Hematopoietic multipotent progenitor cell treated with erythropoietin and hydrocortisone succinate and interleukin-3 and kit ligand, for 17 days (in vitro differentiated cells): ENCODE data around the gene SCP2.
"Not testable (repeated sequence)": the region's sequence is repeated elsewhere in the genome, so short reads cannot be mapped to it uniquely, and the experiment has no call there.

Source experiments
- DNase-seq: peaks from one replicate; pipeline ENCODE4 v3.0.0-alpha.2; 2015; ENCODE audit warnings: low spot score

SCP2 gene

DNA sequence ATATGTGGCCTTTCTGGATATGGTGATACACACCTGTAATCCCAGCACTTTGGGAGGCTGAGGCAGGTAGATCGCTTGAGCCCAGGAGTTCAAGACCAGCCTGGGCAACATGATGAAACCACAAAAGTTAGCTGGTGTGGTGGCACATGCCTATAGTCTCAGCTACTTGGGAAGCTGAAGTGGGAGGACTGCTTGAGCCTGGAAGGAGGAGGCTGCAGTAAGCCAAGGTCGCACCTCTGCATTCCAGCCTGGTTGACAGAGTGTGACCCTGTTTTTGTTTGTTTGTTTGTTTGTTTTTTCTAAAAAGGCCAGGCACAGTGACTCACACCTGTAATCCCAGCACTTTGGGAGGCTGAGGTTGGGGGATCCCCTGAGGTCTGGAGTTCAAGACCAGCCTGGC lies 42.2 kb downstream of the SCP2 start:
- not testable (repeated sequence) for DNase-seq

DNA sequence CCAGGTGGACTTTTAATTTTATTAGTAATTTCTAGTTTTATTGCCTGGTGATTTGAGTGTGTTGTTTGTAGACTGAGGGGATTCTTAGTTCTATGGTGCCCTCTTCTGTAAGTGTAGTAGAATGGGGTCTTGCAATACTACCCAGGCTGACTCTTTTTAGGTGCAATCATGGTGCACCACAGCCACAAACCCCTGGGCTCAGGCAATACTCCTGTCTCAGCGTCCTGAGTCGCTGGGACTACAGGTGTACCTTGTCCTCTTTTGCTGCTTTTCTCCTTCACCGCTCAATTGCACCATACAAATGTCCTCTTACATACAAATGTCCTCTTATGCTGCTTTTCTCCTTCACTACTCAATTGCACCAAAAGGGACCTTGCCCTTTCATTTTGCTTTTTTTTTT lies 43.1 kb downstream of the SCP2 start:
- DNase-seq, result no peak

DNA sequence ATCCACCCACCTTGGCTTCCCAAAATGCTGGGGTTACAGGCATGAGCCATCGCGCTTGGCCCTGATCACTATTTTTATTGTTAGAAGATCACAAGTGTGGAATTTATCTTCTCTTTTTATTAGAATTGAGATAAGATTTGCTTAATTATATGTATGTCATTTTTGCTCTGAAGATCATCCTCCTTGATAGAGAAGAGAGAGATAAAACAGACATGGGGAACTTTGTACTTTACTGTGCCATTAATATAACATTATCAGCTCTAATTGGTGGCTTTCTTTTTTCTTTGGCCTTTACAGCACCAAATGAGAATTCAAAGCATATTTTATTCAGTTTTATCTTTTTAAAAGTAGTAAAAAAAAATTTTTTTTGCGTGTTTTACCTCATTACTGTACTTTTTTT lies 46.8 kb downstream of the SCP2 start:
- no peak for DNase-seq

DNA sequence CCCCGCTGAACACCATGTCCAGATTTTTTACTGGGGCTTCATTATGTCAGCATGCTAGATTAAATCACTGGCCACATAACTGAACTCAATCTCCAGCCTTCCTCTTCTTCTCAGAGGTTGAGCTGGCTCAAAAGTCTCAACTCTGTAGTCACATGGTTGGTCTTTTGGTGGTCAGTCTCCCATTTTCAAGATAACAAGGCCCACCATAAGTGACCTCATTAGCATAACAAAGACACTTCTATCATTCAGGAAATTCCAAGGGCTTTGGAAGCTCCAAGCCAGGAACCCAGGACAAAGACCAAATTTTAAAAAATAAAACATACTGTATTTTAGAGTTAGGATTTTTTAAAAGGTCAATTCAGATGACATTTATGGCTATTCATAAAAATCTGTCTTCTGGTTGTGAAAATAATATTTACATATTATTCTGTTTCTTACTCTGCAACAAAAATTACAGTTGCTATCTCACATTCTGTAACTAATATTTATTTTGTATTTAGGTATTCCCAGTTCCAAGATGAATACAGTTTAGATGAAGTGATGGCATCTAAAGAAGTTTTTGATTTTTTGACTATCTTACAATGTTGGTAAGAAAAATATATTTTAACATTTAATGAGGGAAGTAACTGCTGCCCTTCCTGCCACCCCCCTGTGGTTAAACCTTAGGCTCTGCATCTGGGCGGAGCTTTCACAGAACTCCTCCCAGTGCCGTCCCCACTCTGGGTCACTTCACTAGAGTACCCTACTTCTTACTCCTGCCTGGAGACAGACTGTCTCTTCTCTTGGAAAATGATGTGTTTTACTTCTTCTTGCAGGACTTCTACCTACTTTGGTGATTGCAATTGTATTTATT lies 49.3 kb downstream of the SCP2 start:
- DNase-seq, result no peak

DNA sequence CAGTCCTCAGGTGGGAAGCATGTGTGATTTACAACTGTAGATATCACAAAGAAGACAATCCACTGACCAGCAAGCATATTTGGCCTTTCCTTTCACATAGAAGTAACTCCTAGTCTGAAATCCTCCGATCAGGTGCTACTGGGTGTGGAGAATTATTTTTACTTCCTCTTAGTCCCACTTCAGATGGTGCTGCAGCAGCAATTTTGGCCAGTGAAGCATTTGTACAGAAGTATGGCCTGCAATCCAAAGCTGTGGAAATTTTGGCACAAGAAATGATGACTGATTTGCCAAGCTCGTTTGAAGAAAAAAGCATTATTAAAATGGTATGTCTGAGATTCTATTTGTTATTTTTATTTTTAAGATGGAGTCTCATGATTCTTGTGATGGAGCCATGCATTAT lies 51.0 kb downstream of the SCP2 start:
- DNase-seq, result no peak

DNA sequence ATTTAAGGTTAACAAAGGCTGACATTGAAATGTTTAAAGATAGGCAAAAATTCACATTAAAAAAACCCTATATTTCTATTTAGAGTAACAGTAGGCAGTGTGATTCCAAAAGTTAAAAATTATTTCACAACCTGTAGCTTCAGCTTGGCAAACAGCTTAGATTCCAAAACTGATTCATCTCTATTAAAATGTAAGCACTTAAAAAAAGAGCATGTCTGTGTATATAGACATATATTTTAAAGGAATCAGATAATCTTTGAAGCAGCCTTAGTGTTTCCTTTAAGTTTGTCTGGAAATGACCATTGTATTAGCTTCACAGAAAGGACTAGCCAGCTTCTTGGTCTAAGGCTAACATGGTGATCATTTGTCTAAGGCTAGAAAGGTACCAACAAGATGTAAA lies 65.7 kb downstream of the SCP2 start:
- DNase-seq, result not testable (repeated sequence)

DNA sequence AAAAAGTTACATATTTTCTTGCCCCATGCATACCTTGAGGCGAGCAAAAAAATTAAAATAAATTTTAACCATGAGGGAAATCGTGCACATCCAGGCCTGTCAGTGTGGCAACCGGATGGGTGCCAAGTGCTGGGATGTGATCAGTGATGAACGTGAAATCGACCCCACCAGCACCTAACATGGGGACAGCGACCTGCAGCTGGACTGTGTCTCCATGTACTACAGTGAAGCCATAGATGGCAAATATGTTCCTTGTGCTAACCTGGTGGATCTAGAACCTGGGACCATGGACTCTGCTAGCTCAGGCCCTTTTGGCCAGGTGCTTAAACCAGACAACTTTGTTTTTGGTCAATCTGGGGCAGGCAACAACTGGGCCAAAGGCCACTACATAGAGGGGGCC lies 67.6 kb downstream of the SCP2 start:
- DNase-seq, result no peak

DNA sequence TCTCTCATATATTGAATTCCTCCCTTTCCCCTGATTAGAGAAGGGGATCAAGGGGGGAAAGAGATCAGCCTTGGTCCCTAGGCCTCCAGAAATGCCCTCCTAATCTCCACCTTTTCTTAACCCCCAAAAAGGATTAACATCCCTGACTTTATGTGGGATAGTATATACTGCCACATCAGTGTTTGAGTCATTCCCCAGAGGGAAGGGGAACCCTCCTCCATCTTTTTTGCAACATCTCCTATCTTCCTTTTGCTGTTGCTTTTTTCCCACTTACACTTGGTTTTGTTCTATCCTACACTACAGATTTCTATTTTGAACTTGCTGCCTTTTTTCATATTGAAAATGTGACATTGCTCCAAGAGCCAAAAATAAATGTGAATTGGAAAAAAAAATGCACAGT lies 69.6 kb downstream of the SCP2 start:
- no peak for DNase-seq

DNA sequence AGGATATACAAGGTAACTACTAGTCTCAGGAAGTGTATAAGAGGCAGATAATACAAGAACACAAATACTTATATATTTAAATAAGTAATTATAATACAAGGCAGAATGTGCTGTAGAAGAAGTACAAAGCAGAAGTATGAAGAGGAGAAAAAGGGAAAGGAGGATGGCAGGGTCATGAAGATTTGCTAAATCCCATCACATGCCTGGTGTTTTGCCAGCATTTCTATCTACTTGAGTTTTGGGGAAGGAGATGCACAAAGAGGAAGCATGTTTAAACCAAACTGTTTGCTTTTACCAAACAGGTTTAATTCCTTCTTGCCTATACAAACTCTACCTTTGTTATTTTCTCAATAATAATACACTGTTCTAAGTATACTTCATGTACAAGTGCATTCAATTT lies 74.1 kb downstream of the SCP2 start:
- no peak for DNase-seq

DNA sequence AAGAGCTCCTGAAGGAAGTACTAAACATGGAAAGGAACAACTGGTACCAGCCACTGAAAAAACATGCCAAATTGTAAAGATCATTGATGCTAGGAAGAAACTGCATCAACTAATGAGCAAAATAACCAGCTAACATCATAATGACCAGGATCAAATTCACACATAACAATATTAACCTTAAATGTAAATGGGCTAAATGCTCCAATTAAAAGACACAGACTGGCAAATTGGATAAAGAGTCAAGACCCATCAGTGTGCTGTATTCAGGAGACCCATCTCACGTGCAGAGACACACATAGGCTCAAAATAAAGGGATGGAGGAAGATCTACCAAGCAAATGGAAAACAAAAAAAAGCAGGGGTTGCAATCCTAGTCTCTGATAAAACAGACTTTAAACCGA lies 79.5 kb downstream of the SCP2 start:
- not testable (repeated sequence) for DNase-seq

DNA sequence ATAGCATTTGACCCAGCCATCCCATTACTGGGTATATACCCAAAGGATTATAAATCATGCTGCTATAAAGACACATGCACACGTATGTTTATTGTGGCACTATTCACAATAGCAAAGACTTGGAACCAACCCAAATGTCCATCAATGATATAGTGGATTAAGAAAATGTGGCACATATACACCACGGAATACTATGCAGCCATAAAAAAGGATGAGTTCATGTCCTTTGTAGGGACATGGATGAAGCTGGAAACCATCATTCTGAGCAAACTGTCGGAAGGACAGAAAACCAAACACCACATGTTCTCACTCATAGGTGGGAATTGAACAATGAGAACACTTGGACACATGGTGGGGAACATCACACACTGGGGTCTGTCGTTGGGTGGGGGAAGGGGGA lies 83.2 kb downstream of the SCP2 start:
- not testable (repeated sequence) for DNase-seq

DNA sequence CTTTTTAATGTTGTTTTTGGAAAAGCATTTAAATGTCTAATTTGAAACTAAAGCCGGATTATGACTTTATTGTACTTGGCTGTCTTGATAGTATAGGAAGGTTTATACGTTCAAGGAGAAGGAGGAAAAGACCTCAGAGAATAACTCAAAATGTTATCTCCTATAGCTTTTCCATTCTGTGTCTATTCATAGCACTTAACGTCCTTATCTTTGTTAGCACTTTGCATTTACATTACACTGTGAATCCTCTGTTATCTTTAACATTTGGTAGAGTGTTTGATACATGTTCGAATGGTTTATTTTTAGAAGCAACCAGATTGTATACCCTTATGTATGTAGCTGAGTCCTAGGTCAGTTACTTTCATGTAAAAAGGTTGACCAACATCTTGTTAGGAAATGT lies 84.1 kb downstream of the SCP2 start:
- no peak for DNase-seq

DNA sequence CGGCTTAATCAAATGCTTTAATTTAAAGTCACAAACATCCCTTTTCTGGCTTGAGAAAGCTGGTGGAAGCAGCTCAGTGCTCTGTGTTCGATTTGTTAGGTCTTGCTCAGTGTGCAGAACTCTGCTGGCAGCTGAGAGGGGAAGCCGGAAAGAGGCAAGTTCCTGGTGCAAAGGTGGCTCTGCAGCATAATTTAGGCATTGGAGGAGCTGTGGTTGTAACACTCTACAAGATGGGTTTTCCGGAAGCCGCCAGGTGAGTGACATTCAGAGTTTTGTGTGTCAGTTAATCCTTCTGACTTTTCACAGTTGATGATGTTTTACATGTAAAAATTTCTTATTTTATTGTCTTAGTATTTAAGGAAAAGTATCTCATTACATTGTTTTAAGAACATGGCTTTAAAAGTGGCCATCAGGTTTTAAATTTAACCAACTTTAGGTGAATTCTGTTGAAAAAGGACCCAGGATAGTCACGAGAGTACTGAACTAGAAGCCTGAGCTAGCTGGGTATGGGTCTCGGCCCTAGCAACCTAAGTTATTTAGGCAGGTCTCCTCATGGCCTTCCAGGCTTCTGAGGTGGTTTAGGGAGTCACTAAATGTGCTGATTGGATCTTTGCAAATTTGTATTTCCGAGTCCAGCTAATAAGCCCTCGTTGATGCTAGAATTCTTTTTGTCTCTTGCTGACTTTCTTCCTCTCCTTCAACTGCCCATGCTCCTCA lies 87.9 kb downstream of the SCP2 start:
- peak; percentile 53 for DNase-seq

DNA sequence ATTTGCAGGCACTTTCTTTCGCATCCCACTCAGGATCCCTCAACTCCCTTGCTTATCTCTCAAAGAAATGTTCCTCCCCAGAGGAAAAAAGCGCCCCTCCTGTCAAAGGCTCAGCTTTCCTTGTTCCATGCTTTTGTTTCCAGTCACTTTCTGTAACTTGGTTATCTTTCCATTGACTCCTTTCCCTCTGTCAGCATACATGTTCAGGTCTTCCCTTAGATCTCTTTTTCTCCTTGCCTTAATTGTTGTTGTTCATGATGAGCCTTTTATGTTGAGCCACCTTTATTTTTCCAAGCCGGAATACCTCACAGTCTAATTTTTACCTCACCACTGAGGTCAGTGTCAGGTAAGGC lies 88.4 kb downstream of the SCP2 start:
- DNase-seq, result no peak

DNA sequence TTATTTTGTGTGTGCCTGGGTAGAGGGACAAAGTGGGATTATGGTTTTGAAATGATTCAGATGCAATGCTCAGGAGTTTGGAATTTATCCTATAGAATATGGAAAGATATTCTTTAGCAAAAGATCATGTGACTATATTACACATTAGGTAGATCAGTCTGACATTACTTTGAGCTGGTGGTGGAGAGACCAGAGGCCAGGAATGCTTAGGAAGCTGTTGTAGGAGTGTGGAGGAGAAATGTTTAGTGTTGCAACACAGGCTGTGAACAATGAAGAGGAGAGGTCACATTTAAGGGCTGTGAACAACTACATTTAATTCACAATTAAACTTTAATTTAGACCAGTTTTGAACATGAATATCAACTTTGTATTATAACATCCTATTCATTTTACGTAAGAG lies 89.6 kb downstream of the SCP2 start:
- DNase-seq, result no peak

DNA sequence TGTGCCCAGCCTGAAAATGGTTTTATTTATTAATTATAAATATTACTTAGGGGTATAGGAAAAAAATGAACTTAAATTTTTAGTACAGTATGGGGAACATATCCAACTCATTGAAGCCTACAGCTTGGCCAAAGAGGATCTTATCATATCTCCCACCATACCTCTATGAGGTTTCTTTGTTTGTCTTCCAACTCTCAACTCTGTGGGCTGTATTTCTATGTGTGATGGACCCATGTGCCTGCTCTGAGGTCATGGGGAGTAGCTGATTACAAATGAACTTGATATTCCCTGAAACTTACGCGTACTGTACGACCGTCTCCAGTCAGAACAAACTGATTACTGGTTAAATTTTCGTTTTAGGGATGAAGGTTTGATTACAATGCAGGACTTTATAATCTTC lies 93.5 kb downstream of the SCP2 start:
- no peak for DNase-seq

DNA sequence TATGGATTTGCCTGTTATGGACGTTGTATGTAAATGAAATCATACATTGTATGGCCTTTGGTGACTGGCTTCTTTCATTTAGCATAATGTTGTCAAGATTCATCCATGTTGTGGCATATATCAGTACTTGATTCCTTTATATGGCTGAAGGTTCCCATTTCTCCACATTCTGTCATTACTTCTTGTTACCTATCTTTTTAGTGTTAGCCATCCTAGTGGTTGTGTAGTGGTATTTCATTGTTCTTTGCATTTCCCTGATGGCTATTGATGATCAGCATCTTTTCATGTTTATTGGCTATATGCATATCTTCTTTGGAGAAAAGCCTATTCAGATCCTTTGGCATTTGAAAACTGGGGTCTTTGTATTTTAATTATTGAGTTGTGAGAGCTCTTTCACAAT lies 95.1 kb downstream of the SCP2 start:
- no peak for DNase-seq

DNA sequence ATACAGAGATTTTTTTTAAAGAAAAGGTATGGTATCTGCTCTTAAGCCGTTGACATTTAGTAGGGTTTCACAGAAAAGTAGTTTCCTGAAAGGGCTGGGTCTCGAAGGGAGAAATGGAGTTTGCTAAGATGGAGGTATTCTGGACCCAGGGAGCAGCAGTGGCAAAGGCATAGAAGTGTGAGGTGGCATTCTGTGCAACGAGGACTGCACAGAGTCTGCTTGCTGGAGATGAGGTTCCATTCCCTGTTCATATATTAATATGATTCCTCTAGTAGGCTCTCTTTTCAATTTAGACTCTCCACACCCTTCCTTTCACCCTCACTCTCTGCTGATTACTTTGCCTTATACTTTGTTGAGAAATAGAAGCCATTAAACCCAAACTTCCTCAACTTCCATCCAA lies 96.5 kb downstream of the SCP2 start:
- DNase-seq, result peak; percentile 18

DNA sequence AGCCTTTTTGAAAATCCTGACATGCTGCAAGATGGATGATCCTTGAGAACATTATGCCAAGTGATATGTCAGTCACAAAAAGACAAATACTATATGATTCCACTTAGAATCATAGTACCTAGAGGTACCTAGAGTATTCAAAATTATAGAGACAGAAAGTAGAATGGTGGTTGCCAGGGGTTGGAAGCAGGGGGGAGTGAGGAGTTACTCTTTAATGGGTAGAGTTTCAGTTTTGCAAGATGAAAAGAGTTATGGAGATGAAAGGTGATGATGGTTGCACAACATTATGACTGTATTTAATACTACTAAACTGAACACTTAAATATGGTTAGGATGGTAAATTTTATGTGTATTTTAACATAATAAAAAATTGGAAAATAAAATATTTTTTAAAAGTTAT lies 97.0 kb downstream of the SCP2 start:
- no peak for DNase-seq

DNA sequence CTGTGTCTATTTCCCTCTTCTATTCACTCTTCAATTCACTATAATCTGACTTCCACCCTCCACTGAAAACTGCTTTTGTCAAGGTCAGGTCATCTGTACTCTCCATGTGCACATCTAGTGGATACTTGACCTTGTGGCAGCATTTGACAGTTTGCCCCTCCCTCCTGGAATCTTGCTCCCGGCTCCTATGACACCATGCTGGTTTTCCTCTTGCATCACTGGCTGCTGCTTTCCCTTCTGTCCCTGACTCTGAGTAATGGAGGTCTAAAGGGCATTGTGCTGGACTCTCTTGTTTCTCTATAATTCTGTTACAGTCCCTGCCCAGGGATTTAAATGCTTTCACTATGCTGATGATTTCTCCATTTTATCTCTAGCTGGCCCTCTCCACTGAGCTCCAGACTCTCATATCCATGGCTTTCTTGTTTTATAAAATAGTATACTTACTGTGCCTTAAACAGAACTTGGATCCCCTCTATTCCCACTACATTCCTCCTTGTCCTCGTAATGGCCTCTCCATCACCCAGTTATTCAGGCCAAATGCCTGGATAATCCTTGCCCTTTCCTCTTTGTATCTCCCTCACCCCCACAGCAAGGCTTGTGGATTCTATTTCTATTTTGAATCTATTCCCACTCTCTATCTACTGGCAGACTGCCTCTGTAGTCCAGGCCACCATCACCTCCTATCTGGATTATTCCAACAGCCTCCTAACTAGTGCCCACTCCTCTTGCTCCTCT lies 98.1 kb downstream of the SCP2 start:
- no peak for DNase-seq

DNA sequence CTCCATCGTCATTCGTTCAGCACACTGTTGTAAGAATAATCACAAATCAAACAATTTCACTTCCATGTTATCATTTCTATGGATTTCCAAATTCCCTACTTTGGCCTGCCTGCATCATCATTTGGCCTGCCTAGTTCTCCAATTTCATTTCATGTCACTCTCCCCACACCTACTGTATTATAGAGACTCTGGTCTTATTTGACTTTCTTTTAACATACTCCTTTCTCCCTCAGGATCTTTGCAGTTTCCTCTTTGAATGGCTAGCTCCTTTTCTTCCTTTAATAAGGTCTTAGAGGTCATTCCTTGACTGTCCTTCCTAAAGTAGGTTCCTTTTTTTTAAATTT lies 98.7 kb downstream of the SCP2 start:
- DNase-seq, result no peak

DNA sequence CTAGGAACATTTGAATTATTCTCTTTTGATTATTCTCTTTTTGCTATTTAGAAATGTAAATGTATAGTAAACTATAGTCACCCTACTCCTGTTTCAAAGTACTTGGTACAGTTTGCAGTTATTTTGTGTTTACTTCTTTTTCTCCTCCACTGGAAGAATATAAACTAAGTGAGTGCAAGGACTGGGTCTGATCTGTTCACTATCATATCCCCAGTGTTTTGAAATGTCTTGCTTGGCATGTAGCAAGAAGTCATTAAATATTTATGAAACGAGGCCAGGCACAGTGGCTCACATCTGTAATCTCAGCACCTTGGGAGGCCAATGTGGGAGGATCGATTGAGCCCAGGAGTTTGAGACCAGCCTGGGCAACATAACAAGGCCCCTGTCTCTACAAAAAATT lies 99.2 kb downstream of the SCP2 start:
- no peak for DNase-seq

DNA sequence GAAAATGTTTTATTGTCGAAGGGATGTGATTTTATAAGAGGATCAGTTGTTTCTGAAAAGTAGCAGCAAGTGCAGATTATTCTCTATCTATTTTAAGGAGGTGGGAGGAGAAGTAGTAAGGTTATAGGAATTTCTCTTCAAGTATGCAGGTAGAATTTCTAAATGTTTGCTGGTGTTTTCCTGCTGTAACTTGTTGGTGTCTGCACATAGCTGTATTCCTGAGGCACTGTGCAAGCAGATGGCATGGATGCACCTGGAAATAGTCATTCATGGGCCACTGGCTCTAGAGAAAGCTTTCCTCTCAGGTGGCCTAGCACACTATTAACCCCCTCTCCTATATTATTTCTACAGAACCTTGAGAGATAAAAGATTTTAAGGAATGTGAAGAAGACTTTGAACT lies 104.7 kb downstream of the SCP2 start:
- no peak for DNase-seq
